Measurements from ENCODE around the gene LCN10.
"Not testable (repeated sequence)": the region's sequence is repeated elsewhere in the genome, so short reads cannot be mapped to it uniquely, and the experiment has no call there.

LCN10 gene

DNA sequence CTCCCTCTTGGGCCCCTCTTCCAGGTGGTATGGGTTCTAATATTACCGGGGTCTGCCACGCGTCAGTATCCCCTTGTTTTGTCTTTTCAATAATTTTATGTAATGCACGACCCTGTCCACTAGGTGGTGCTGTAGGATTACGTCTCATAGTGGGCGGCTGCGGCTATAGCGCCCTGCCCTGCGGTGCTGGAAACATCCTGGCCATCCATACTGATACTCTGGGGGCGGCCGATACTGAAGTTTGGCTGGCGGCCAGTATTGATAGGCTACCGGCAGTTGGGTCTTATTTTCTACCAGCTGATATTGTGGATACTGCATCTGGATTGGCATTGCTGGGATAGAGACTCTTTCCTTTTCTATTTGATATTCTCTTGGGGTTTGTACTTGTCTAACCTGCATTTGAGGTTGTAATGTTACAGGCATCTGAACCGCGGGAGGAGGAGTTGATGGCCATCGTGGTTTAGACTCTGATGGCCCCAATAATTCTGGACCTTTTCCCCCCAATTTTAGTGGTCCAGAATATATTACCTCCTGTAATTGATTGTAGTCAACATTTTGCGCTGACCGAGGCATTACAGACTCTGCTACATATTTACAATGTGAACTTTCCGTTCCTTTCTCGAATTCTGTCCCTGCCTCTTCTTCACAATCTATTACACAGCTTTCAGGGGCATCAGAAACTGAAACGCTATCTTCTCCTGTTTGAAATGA, 45.1 kb upstream of the LCN10 start:
- TF ChIP-seq BACH2 (CRISPR knock-in tag; IDR thresholded peaks at IDR 0.05; ENCODE audit: borderline replicate concordance) (no peak), ZNF70 (CRISPR knock-in tag; IDR thresholded peaks at IDR 0.05) (no peak)
- ATAC-seq: no peak; the same call in 2 of the 3 replicates

DNA sequence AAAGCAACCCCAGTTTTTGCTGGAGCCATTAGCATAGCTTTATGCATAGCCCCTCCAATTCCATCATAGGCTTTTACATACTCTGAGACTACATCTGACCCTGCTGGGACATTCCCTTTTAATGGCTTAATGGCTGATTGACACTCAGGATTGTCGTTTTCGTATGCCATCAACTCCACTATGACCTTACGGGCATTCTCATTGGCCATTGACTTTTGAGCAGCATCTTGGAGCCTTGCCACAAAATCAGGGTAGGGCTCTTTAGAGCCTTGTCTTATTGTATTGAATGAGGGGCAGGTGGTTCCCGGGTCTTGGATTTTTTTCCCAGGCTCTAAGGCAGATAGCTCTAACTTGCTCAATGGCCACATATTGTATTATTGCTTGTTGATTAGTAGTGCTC, 44.2 kb upstream of the LCN10 start:
- ATAC-seq: not testable (repeated sequence)

DNA sequence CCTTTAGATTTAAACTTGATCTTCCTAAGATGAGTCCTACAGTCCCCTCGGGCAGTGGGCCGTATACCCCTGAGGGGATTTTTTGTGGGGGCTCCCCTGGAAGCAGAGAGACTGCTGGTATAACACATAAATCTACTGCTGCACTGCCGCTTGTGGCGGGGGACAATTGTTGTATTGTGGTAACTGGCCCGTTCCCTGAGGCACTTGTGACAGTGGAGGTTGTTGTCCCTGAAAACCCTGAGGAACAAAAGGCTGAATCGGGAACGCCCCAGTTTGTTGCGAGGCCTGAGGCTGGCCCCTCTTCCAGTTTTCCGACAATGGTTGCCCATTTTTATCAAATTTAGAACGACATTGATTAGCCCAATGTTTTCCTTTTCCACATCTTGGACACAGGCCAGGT, 43.7 kb upstream of the LCN10 start:
- no peak for ATAC-seq

DNA sequence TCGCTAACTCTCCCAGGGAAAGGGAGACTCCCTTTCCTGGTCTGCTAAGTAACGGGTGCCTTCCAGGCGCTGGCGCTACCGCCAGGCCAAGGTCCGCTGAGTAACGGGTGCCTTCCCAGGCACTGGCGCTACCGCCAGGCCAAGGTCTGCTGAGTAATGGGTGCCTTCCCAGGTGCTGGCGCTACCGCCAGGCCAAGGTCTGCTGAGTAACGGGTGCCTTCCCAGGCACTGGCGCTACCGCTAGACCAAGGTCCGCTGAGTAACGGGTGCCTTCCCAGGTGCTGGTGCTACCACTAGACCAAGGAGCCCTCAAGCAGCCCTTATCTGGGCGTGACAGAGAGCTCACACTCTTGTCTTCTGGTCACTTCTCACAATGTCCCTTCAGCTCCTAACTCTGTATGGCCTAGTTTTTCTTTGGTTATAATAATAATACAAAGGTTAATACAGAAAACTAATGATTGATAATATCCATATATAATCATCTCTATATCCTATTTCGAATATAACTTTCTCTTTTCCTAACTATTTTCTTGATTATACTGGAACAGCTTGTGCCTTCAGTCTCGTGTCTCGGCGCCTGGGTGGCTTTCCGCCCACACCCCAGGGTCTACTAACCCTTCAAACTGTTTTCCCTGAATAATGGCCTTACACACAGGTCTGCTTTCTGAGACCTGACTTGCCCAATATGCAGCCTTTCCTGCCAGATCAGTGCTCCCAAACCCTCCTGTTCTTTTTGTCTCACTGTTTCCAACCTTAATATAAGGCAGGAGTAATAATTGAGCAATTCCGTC, 43.0 kb upstream of the LCN10 start:
- not testable (repeated sequence) for ATAC-seq

More for the DNA sequence above, 43.7 kb upstream of the LCN10 start:
- TF ChIP-seq, protein P1, sequence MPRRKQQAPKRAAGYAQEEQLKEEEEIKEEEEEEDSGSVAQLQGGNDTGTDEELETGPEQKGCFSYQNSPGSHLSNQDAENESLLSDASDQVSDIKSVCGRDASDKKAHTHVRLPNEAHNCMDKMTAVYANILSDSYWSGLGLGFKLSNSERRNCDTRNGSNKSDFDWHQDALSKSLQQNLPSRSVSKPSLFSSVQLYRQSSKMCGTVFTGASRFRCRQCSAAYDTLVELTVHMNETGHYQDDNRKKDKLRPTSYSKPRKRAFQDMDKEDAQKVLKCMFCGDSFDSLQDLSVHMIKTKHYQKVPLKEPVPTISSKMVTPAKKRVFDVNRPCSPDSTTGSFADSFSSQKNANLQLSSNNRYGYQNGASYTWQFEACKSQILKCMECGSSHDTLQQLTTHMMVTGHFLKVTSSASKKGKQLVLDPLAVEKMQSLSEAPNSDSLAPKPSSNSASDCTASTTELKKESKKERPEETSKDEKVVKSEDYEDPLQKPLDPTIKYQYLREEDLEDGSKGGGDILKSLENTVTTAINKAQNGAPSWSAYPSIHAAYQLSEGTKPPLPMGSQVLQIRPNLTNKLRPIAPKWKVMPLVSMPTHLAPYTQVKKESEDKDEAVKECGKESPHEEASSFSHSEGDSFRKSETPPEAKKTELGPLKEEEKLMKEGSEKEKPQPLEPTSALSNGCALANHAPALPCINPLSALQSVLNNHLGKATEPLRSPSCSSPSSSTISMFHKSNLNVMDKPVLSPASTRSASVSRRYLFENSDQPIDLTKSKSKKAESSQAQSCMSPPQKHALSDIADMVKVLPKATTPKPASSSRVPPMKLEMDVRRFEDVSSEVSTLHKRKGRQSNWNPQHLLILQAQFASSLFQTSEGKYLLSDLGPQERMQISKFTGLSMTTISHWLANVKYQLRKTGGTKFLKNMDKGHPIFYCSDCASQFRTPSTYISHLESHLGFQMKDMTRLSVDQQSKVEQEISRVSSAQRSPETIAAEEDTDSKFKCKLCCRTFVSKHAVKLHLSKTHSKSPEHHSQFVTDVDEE (CRISPR knock-in tag; IDR thresholded peaks at IDR 0.05): no peak
- TF ChIP-seq SNAI2 (CRISPR knock-in tag; IDR thresholded peaks at IDR 0.05) (no peak), ZFP3 (CRISPR knock-in tag; IDR thresholded peaks at IDR 0.05) (no peak), BACH2 (CRISPR knock-in tag; IDR thresholded peaks at IDR 0.05; ENCODE audit: borderline replicate concordance) (no peak), ZC3H10 (CRISPR knock-in tag; IDR thresholded peaks at IDR 0.05) (no peak), TCF4 (CRISPR knock-in tag; IDR thresholded peaks at IDR 0.05; ENCODE audit: borderline replicate concordance) (no peak)
- TF ChIP-seq, protein P2, sequence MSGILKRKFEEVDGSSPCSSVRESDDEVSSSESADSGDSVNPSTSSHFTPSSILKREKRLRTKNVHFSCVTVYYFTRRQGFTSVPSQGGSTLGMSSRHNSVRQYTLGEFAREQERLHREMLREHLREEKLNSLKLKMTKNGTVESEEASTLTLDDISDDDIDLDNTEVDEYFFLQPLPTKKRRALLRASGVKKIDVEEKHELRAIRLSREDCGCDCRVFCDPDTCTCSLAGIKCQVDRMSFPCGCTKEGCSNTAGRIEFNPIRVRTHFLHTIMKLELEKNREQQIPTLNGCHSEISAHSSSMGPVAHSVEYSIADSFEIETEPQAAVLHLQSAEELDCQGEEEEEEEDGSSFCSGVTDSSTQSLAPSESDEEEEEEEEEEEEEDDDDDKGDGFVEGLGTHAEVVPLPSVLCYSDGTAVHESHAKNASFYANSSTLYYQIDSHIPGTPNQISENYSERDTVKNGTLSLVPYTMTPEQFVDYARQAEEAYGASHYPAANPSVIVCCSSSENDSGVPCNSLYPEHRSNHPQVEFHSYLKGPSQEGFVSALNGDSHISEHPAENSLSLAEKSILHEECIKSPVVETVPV (CRISPR knock-in tag; IDR thresholded peaks at IDR 0.05): no peak
- TF ChIP-seq, protein P3, sequence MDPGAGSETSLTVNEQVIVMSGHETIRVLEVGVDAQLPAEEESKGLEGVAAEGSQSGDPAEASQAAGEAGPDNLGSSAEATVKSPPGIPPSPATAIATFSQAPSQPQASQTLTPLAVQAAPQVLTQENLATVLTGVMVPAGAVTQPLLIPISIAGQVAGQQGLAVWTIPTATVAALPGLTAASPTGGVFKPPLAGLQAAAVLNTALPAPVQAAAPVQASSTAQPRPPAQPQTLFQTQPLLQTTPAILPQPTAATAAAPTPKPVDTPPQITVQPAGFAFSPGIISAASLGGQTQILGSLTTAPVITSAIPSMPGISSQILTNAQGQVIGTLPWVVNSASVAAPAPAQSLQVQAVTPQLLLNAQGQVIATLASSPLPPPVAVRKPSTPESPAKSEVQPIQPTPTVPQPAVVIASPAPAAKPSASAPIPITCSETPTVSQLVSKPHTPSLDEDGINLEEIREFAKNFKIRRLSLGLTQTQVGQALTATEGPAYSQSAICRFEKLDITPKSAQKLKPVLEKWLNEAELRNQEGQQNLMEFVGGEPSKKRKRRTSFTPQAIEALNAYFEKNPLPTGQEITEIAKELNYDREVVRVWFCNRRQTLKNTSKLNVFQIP (CRISPR knock-in tag; IDR thresholded peaks at IDR 0.05; ENCODE audit: borderline replicate concordance, low read depth): no peak

DNA sequence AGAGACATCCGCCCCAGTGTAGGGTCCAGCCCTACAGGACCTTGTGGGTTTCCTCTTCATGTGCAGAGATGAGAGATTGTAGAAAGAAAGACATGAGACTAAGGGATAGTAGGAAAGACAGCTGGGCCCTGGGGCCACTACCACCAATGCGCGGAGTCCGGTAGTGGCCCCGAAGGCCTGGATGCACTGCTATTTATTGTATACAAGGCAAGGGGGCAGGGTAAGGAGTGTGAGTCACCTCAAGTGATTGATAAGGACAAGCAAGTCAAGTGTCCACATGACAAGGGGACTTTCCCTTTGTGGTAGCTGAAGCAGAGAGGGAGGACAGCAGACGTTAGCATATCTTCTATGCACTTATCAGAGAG, 42.2 kb upstream of the LCN10 start:
- TF ChIP-seq, protein P4, sequence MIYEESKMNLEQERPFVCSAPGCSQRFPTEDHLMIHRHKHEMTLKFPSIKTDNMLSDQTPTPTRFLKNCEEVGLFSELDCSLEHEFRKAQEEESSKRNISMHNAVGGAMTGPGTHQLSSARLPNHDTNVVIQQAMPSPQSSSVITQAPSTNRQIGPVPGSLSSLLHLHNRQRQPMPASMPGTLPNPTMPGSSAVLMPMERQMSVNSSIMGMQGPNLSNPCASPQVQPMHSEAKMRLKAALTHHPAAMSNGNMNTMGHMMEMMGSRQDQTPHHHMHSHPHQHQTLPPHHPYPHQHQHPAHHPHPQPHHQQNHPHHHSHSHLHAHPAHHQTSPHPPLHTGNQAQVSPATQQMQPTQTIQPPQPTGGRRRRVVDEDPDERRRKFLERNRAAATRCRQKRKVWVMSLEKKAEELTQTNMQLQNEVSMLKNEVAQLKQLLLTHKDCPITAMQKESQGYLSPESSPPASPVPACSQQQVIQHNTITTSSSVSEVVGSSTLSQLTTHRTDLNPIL (CRISPR knock-in tag; IDR thresholded peaks at IDR 0.05; ENCODE audit: low read depth): no peak
- TF ChIP-seq OSR1 (CRISPR knock-in tag; IDR thresholded peaks at IDR 0.05) (no peak), TOX (CRISPR knock-in tag; IDR thresholded peaks at IDR 0.05; ENCODE audit: borderline replicate concordance) (no peak), BACH2 (CRISPR knock-in tag; IDR thresholded peaks at IDR 0.05; ENCODE audit: borderline replicate concordance) (no peak), RARB (CRISPR knock-in tag; IDR thresholded peaks at IDR 0.05) (no peak), ESRRG (CRISPR knock-in tag; IDR thresholded peaks at IDR 0.05) (no peak), CSDC2 (CRISPR knock-in tag; IDR thresholded peaks at IDR 0.05) (no peak), PPARA (CRISPR knock-in tag; IDR thresholded peaks at IDR 0.05; ENCODE audit: borderline replicate concordance) (no peak), ZNF70 (CRISPR knock-in tag; IDR thresholded peaks at IDR 0.05) (no peak)
- TF ChIP-seq, protein P2 (CRISPR knock-in tag; IDR thresholded peaks at IDR 0.05): no peak
- no peak for ATAC-seq
